H9 (cell line): Measurements from ENCODE around the gene ALG9. TPM values are rescaled to one million over a fixed set of nuclear protein-coding genes. Genes with fewer than 3 reads are reported as not detected.

Experiments
- DNase-seq: peaks from one replicate; pipeline ENCODE4 v3.0.0-alpha.2; 2017
- H2AFZ ChIP-seq: one replicate; pipeline ENCODE4 v1.6.1; 2013; ENCODE audit warnings: mild to moderate bottlenecking, low read length, control low read depth, moderate library complexity
- H2AK5ac ChIP-seq: 2 replicates; pipeline ENCODE4 v1.6.1; 2013; ENCODE audit warnings: low read length, control low read depth, mixed read lengths; ENCODE audit not compliant: insufficient read length
- H2BK120ac ChIP-seq: one replicate; pipeline ENCODE4 v1.6.1; 2013; ENCODE audit warnings: low read depth, mild to moderate bottlenecking, low read length, control low read depth, inconsistent platforms; ENCODE audit not compliant: poor library complexity, severe bottlenecking
- H2BK12ac ChIP-seq: 2 replicates; pipeline ENCODE4 v1.6.1; 2013; ENCODE audit warnings: low read length, control low read depth, mixed read lengths, low read depth; ENCODE audit not compliant: insufficient read length
- H2BK15ac ChIP-seq: 2 replicates; pipeline ENCODE4 v1.6.1; 2013; ENCODE audit warnings: low read depth, low read length, control low read depth
- H2BK20ac ChIP-seq: one replicate; pipeline ENCODE4 v1.6.1; 2013; ENCODE audit warnings: low read depth, mild to moderate bottlenecking, low read length, control low read depth, inconsistent platforms; ENCODE audit not compliant: poor library complexity, severe bottlenecking
- H2BK5ac ChIP-seq: 2 replicates; pipeline ENCODE4 v1.6.1; 2013; ENCODE audit warnings: low read length, control low read depth, mixed read lengths; ENCODE audit not compliant: insufficient read length
- H3K14ac ChIP-seq: 2 replicates; pipeline ENCODE4 v1.6.1; 2013; ENCODE audit warnings: low read length, control low read depth; ENCODE audit not compliant: insufficient read depth
- H3K18ac ChIP-seq: 2 replicates; pipeline ENCODE4 v1.6.1; 2013; ENCODE audit warnings: low read depth, mild to moderate bottlenecking, mixed read lengths, low read length, control low read depth; ENCODE audit not compliant: insufficient read length
- H3K23ac ChIP-seq: 2 replicates; pipeline ENCODE4 v1.6.1; 2013; ENCODE audit warnings: low read length, control low read depth, mixed read lengths, low read depth; ENCODE audit not compliant: insufficient read length
- H3K23me2 ChIP-seq: 2 replicates; pipeline ENCODE4 v1.6.1; 2013; ENCODE audit warnings: low read depth, mild to moderate bottlenecking, mixed read lengths, low read length, control low read depth; ENCODE audit not compliant: insufficient read length, poor library complexity, severe bottlenecking
- H3K27ac ChIP-seq: 2 replicates; pipeline ENCODE4 v1.5.1; 2013; ENCODE audit warnings: low read length, control low read depth, mixed read lengths, low read depth; ENCODE audit not compliant: insufficient read length
- H3K27me3 ChIP-seq: 2 replicates; pipeline ENCODE4 v1.6.1; 2013; ENCODE audit warnings: low read length, control low read depth, inconsistent platforms; ENCODE audit not compliant: insufficient read depth
- H3K4ac ChIP-seq: 2 replicates; pipeline ENCODE4 v1.6.1; 2013; ENCODE audit warnings: low read depth, mild to moderate bottlenecking, control low read depth, inconsistent platforms, low read length, moderate library complexity
- H3K4me1 ChIP-seq: 2 replicates; pipeline ENCODE4 v1.6.1; 2013; ENCODE audit warnings: low read length, control low read depth, inconsistent platforms; ENCODE audit not compliant: insufficient read depth
- H3K4me2 ChIP-seq: 2 replicates; pipeline ENCODE4 v1.6.1; 2013; ENCODE audit warnings: low read length, control low read depth, mixed read lengths; ENCODE audit not compliant: insufficient read length, insufficient read depth
- H3K56ac ChIP-seq: 2 replicates; pipeline ENCODE4 v1.6.1; 2013; ENCODE audit warnings: low read depth, mild to moderate bottlenecking, mixed read lengths, low read length, control low read depth; ENCODE audit not compliant: insufficient read length
- H3K79me1 ChIP-seq: 2 replicates; pipeline ENCODE4 v1.6.1; 2013; ENCODE audit warnings: low read depth, mild to moderate bottlenecking, moderate library complexity, low read length, control low read depth, inconsistent platforms; ENCODE audit not compliant: insufficient read depth, poor library complexity, severe bottlenecking
- H3K79me2 ChIP-seq: 2 replicates; pipeline ENCODE4 v1.6.1; 2013; ENCODE audit warnings: low read length, control low read depth, inconsistent platforms; ENCODE audit not compliant: insufficient read depth
- H3K9ac ChIP-seq: 2 replicates; pipeline ENCODE4 v1.6.1; 2013; ENCODE audit warnings: low read length, control low read depth, mixed read lengths; ENCODE audit not compliant: insufficient read length; ENCODE audit errors: extremely low read depth
- H3K9me3 ChIP-seq: one replicate; pipeline ENCODE4 v1.6.1; 2013; ENCODE audit warnings: low read depth, low read length, inconsistent platforms; ENCODE audit not compliant: control insufficient read depth
- H3T11ph ChIP-seq: one replicate; pipeline ENCODE4 v1.6.1; 2013; ENCODE audit warnings: mild to moderate bottlenecking, low read length, control low read depth, inconsistent platforms
- H4K20me1 ChIP-seq: one replicate; pipeline ENCODE4 v1.6.1; 2013; ENCODE audit not compliant: control insufficient read depth, insufficient read length, insufficient read depth
- H4K5ac ChIP-seq: 2 replicates; pipeline ENCODE4 v1.6.1; 2013; ENCODE audit warnings: low read depth, mild to moderate bottlenecking, mixed read lengths, low read length, control low read depth; ENCODE audit not compliant: insufficient read length
- H4K8ac ChIP-seq: replicated peaks from 2 replicates; pipeline ENCODE4 v1.6.1; 2013; ENCODE audit warnings: low read length, control low read depth, mixed read lengths, low read depth; ENCODE audit not compliant: insufficient read length
- H4K91ac ChIP-seq: 2 replicates; pipeline ENCODE4 v1.6.1; 2013; ENCODE audit warnings: low read depth, mild to moderate bottlenecking, moderate library complexity, mixed read lengths, low read length, control low read depth; ENCODE audit not compliant: insufficient read length
- H3K27ac Mint-ChIP-seq, 3 experiments: 2 replicates in 2 of 3; 3 replicates in 1 of 3; pipeline ENCODE4 v1.8.0; 2020 to 2021; ENCODE audit warnings: mixed read lengths in 3 of 3, mild to moderate bottlenecking in 1 of 3, moderate library complexity in 1 of 3
- H3K27me3 Mint-ChIP-seq: 2 replicates; pipeline ENCODE4 v1.8.0; 2021; ENCODE audit warnings: low read depth, mild to moderate bottlenecking, moderate library complexity, mixed read lengths
- H3K36me3 Mint-ChIP-seq, 3 experiments: 2 replicates in 2 of 3; 3 replicates in 1 of 3; pipeline ENCODE4 v1.8.0; 2020 to 2021; ENCODE audit warnings: low read depth in 3 of 3, mixed read lengths in 3 of 3; ENCODE audit not compliant: insufficient read depth in 1 of 3
- H3K4me1 Mint-ChIP-seq, 2 experiments: 2 replicates each; pipeline ENCODE4 v1.8.0; 2020; ENCODE audit warnings: mixed read lengths in 2 of 2
- H3K4me3 Mint-ChIP-seq, 2 experiments: 2 replicates in 1 of 2; 3 replicates in 1 of 2; pipeline ENCODE4 v1.8.0; 2020 to 2021; ENCODE audit warnings: mild to moderate bottlenecking in 2 of 2, mixed read lengths in 2 of 2, moderate library complexity in 1 of 2
- H3K9me3 Mint-ChIP-seq, 2 experiments: 2 replicates in 1 of 2; 3 replicates in 1 of 2; pipeline ENCODE4 v1.8.0; 2020; ENCODE audit warnings: mild to moderate bottlenecking in 2 of 2, mixed read lengths in 2 of 2, moderate library complexity in 1 of 2
- CTCF ChIP-seq: fragments of 200-600 bp; sonication (generic); conservative IDR thresholded peaks from 3 replicates; pipeline ENCODE4 v1.8.0; 2021; ENCODE audit warnings: antibody characterized with exemption, mild to moderate bottlenecking
- WGBS: extraction: QIAGEN DNeasy Blood & Tissue Kit; methylation state at CpG from one replicate; pipeline ENCODE4 v1.1.7; 2013; ENCODE audit warnings: missing lambda C conversion rate, low lambda C conversion rate, mixed read lengths; ENCODE audit not compliant: insufficient read length; ENCODE audit errors: extremely low coverage; 5-methylcytosine and 5-hydroxymethylcytosine counted together
- total RNA-seq: library from RNA; stranded (reverse); gene quantifications from 2 replicates; pipeline ENCODE4 v1.2.1, GENCODE V29; 2021

The ALG9 gene
- total RNA-seq, 1 experiment from 2014 or later: 26.0 TPM

- Mint-ChIP-seq H3K9me3 (no peaks in the 10 kb centered on the region), H3K4me3 (no peak overlapping the region), H3K4me1 (peaks cover 32 to 48% of the 10 kb centered on the region in 2 experiments), H3K27me3 (no peaks in the 10 kb centered on the region), H3K36me3 (no peaks in the 10 kb centered on the region), H3K27ac (peak overlapping the region in 1 of 3 experiments; percentile 52; a peak in 1 of 7 replicates)
- Histone ChIP-seq H2BK120ac (no peak overlapping the region), H4K20me1 (no peaks in the 10 kb centered on the region), H3K4ac (no peak overlapping the region), H3K27ac (no peak overlapping the region), H2AK5ac (no peak overlapping the region), H3T11ph (no peak overlapping the region), H3K56ac (no peak overlapping the region), H2BK15ac (no peak overlapping the region), H3K79me2 (no peaks in the 10 kb centered on the region), H2BK5ac (no peak overlapping the region), H3K23ac (no peak overlapping the region), H3K27me3 (no peaks in the 10 kb centered on the region), H3K23me2 (no peaks in the 10 kb centered on the region), H3K4me1 (0 out of 2 replicates have a peak, but pooled peaks cover 2% of the 10 kb centered on the region), H4K8ac (no peak overlapping the region), H4K5ac (no peak overlapping the region), H3K9me3 (no peaks in the 10 kb centered on the region), H3K9ac (no peak overlapping the region), H3K4me2 (no peak overlapping the region), H2AFZ (no peak overlapping the region), H2BK20ac (no peak overlapping the region), H4K91ac (no peak overlapping the region), H3K14ac (no peak overlapping the region), H3K18ac (no peak overlapping the region), H2BK12ac (no peak overlapping the region), H3K79me1 (no peaks in the 10 kb centered on the region)
- no CpG with 5 or more reads among the region's 4 CpGs for WGBS
- DNase-seq: no peak
- no peak for TF ChIP-seq CTCF
Observed at GRCh38 chr11:111913997-111914396, 42.6 kb upstream of the ALG9 start.
